NCI-H82 (cell line): ENCODE data around the gene SPPL3.
A peak's percentile ranks its signal among the peaks of the same experiment; 100 is the strongest.
"Not testable (repeated sequence)": the region's sequence is repeated elsewhere in the genome, so short reads cannot be mapped to it uniquely, and the experiment has no call there.

Source experiments
- DNase-seq: peaks from one replicate; lab custom pipeline; 2025; lab: John Stamatoyannopoulos, UW

Gene SPPL3, protein sequence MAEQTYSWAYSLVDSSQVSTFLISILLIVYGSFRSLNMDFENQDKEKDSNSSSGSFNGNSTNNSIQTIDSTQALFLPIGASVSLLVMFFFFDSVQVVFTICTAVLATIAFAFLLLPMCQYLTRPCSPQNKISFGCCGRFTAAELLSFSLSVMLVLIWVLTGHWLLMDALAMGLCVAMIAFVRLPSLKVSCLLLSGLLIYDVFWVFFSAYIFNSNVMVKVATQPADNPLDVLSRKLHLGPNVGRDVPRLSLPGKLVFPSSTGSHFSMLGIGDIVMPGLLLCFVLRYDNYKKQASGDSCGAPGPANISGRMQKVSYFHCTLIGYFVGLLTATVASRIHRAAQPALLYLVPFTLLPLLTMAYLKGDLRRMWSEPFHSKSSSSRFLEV

DNA sequence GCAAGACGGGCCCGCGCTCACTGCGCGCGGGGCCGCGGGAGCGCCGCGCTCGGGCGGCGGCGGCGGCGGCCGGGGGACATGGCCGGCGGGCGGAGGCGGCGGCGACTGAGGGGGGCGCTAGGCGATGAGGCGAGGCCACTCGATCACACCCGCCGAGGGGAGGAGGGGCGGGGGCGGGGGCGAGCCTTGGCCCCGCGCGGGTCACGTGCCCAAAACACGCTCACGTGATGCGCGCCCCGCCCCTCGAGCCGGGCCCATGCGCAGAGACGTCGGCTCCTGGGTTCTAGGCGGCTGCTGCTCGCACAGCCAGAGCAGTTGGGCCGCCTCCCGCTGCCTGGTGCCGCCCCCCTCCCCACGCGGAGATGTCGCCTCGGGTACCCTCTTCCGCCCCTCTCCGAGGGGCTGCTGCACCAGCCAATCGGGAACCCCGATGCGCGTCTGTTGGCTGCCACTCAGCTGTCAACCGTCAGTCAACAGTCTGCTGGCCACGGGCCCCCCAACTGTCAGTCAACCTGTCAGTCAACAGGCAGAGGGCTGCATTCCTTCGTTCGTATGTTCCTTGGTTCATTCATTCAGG is at the start of gene SPPL3:
TSS of gene SPPL3 (minus strand) at position 162 of the 577 bp plus-strand sequence. CDS start 491 bp downstream, outside the sequence.
- DNase-seq, result peak; percentile 94

DNA sequence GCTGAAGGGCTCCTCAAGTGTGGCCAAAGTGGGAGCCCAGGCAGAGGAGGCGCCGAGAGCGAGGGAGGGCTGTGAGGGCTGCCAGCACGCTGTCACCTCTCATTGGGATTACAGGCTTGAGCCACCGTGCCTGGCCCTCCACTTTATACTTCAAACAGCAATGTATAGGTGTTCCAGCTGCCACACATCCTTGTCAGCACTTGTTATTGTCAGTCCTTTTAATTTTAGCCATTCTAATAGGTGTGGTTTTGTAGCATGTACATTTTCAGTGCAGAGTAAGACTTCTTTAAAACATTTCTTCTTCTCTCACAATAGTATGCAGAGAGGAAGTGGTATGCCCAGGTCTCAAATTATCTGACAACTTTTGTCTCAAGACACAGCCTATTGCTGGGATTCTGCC is 46.6 kb upstream of the SPPL3 start:
- no peak for DNase-seq

DNA sequence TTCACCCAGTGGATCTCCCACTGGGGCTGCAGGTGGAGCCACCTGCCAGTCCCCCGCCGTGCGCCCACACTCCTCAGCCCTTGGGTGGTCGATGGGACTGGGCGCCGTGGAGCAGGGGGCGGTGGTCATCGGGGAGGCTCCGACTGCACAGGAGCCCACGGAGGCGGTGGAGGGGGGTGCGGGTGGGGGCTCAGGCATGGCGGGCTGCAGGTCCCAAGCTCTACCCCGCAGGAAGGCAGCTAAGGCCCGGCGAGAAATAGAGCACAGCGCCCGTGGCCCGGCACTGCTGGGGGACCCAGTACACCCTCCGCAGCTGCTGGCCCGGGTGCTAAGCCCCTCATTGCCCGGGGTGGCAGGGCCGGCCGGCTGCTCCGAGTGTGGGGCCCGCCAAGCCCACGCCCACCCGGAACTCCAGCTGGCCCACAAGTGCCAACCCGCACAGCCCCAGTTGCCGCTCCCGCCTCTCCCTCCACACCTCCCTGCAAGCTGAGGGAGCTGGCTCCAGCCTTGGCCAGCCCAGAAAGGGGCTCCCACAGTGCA is 46.2 kb upstream of the SPPL3 start:
- not testable (repeated sequence) for DNase-seq

DNA sequence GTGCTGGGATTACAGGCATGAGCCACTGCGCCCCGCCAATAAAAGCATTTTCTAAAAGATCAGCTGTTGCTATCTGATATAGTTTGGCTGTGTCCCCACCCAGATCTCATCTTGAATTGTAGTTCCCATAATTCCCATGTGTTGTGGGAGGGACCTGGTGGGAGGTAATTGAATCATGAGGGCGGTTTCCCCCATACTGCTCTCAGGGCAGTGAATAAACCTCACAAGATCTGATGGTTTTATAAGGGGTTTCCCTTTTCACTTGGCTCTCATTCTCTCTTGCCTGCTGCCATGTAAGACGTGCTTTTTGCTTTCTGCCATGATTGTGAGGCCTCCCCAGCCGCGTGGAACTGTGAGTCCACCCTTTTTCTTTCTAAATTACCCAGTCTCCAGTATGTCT is 41.4 kb upstream of the SPPL3 start:
- DNase-seq, result not testable (repeated sequence)

GRCh38 chr12:120944645-120945217 is 40.6 kb upstream of the SPPL3 start:
- peak; percentile 61 for DNase-seq

GRCh38 chr12:120943482-120943881 is 39.3 kb upstream of the SPPL3 start:
- no peak for DNase-seq

GRCh38 chr12:120941846-120942405 is 37.8 kb upstream of the SPPL3 start:
- DNase-seq, result no peak

DNA sequence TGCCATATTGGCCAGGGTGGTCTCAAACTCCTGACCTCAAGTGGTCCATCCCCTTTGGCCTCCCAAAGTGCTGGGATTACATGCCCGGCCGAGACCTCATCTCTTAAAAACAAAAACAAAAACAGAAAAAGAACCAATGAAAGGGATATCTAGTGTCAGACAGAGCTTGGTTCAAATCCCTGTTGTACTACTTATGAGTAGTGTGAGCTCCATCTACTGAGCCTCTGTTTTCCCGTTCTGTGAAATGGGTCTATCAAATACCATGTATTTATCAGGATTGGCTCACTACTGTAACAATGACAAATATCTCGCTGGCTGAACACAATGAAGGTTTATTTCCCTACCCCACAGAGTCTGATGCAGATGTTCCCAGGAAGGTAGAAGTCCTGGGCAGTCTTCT is 37.3 kb upstream of the SPPL3 start:
- DNase-seq, result no peak

DNA sequence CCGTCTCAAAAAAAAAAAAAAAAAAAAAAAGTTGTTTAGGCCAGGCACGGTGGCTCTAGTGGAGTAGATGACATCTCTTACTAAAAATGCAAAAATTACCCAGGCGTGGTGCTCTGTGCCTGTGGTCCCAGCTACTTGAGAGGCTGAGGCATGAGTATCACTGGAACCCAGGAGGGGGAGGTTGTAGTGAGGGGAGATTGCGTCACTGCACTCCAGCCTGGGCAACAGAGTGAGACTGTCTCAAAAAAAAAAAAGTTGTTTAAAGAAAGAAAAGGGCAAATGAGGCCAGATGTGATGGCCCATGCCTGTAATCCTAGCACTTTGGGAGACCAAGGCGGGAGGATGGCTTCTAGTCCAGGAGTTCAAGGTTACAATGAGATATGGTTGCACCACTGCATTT is 36.6 kb upstream of the SPPL3 start:
- no peak for DNase-seq

DNA sequence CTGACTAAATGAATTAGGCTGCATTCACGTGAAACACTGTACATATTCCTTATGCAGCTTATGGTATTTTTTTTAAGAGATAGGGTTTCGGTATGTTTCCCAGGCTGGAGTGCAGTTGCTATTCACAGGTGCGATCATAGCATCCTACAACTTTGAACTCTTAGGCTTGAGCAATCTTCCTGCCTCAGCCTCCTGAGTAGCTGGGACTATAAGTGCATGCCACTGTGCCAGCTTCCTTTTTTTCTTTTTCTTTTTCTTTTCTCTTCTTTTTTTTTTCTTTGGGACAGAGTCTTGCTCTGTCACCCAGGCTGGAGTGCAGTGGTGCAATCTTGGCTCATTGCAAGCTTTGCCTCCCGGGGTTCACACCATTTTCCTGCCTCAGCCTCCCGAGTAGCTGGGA is 35.8 kb upstream of the SPPL3 start:
- no peak for DNase-seq

- no peak for DNase-seq
Measured at GRCh38 chr12:120939523-120939922, 35.4 kb upstream of the SPPL3 start.

DNA sequence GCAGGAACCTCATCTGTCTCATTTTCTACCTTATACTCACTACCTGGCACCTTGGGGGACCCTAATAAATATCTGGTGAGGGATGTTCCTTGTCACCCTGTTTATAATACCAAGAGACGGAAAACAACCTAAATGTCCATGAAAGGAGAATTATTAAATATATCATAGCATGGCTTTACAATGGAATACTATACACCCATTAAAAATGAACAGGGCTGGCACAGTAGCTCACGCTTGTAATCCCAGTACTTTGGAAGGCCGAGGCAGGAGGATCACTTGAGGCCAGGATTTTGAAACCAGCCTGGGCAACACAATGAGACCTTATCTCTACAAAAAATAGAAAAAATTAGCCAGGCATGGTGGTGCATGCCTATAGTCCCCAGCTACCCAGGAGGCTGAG is 34.3 kb upstream of the SPPL3 start:
- DNase-seq, result no peak

- DNase-seq, result no peak
Measured at GRCh38 chr12:120936197-120936596, 32.0 kb upstream of the SPPL3 start.

GRCh38 chr12:120933786-120934185 is 29.6 kb upstream of the SPPL3 start:
- no peak for DNase-seq

- DNase-seq, result no peak
Measured at GRCh38 chr12:120932956-120933526, 28.9 kb upstream of the SPPL3 start.

DNA sequence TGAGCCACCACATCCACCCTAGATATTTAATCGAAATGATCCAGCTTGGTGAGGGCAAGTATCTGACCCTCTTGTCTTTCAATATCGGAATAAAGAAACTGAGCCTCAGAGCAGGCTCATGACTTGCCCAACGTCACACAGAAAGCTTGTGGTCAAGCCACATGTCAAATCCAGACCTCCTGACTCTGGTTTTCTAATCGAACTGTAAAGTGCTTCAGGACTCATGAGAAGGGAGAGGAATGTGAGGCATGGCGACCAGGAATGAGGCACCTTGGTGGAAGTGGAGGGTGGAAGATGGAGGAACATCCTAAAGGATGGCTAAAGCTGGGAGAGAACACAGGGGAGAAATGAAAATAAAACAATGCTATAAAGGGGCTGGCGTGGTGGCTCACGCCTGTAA is 27.9 kb upstream of the SPPL3 start:
- DNase-seq, result no peak

- no peak for DNase-seq
Measured at GRCh38 chr12:120930032-120930431, 25.9 kb upstream of the SPPL3 start.

DNA sequence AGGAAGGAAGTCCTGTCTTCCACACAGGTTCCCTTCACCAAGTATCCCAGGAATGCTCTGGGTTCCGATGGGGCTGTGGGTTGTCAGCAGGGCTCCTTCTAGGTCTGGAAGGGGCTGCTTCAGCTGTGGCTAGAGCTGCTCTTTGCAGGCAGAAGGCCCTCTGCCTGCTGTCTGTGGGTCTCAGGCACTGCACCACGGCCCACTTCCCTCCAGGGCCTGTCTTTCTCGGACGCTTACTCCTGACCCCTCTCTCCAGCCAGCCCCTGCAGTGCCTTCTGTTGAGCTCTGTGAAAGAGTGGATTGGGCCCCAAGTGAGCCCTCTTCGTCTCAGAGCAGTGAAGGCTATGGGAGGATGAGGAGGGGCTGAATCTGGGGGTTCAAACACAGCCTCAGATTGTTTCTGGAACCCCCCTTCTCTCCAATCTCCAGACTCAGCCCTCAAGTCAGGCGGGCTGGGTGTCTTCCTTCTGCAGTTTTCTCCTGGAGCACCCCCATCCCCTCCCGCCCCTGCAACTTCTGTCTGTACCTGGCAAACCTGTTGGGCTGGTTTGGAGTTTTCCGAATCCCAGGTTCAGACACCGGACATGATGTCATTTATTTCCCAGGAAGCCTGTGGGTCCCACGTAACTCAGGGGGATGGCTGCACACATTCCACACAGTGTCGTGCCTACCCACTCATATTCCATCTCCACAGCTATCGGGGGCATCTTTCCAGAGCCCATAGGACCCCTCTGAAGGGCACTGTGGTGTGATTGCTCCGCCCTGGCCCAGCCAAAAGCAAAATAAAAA is 24.9 kb upstream of the SPPL3 start:
- DNase-seq, result no peak

GRCh38 chr12:120925740-120926563 is 21.8 kb upstream of the SPPL3 start:
- no peak for DNase-seq

- DNase-seq, result no peak
Measured at GRCh38 chr12:120922279-120922678, 18.1 kb upstream of the SPPL3 start.

GRCh38 chr12:120921637-120922036 is 17.5 kb upstream of the SPPL3 start:
- DNase-seq, result no peak
